ENCODE measurements around the gene CHAF1A.

DNA sequence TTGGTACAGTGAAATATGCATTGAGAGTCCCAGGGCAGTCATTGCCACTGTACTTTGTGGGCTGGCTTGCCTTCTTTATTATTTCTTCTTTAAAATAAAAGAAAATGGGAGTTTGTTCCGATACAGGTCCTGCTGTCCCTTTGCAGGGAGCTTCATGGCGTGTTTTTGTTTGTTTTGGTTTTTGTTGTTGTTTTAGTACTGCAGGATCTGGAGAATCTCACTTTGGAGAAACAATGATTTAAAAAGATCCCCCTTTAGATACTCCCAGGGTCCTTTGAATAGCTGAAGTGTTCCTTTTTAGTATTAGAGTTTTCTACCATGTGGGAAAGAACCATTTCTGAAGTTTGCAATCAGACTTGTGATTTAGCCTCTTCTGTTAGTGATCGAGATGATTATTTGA, 11.1 kb downstream of the CHAF1A start:
- TF ChIP-seq EZH2 (IDR thresholded peaks at IDR 0.05; ENCODE audit: low read length, missing control alignments), result no peak
- TF ChIP-seq, protein P1, sequence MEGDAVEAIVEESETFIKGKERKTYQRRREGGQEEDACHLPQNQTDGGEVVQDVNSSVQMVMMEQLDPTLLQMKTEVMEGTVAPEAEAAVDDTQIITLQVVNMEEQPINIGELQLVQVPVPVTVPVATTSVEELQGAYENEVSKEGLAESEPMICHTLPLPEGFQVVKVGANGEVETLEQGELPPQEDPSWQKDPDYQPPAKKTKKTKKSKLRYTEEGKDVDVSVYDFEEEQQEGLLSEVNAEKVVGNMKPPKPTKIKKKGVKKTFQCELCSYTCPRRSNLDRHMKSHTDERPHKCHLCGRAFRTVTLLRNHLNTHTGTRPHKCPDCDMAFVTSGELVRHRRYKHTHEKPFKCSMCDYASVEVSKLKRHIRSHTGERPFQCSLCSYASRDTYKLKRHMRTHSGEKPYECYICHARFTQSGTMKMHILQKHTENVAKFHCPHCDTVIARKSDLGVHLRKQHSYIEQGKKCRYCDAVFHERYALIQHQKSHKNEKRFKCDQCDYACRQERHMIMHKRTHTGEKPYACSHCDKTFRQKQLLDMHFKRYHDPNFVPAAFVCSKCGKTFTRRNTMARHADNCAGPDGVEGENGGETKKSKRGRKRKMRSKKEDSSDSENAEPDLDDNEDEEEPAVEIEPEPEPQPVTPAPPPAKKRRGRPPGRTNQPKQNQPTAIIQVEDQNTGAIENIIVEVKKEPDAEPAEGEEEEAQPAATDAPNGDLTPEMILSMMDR (conservative IDR thresholded peaks at IDR 0.05 in 1 of 2, IDR thresholded peaks at IDR 0.05 in 1 of 2; ENCODE audit: low read depth in 1 of 2, low read length in 2 of 2), result no peak
